ENCODE measurements around the gene RTL10. TPM values are rescaled to one million over a fixed set of nuclear protein-coding genes. Genes with fewer than 3 reads are reported as not detected.

Gene RTL10
- total RNA-seq, 1 donor from 2014 or later, result 20.5 TPM

- ATAC-seq (peak; percentile 17), DNase-seq (peak; percentile 85)
- no peak for TF ChIP-seq CTCF (IDR thresholded peaks at IDR 0.05)
- Histone ChIP-seq H3K4me1 (peaks cover 33% of the 10 kb centered on the region), H3K9me3 (no peaks in the 10 kb centered on the region), H3K36me3 (peaks cover 13% of the 10 kb centered on the region), H3K27me3 (no peaks in the 10 kb centered on the region), H3K27ac (peak overlapping the region; percentile 94), H3K4me3 (peak overlapping the region; percentile 86)
- intact Hi-C loops (cut with DNase I), result no loop called here
These were observed 1.1 kb upstream of the RTL10 start for GRCh38 chr22:19855504-19856409.

GRCh38 chr22:19853879-19854777, 546 bp downstream of the RTL10 start:
- peak overlapping the region; percentile 86 for H3K4me3 ChIP-seq
- intact Hi-C loops (cut with DNase I), result no loop called here
- H3K36me3 ChIP-seq, result peaks cover 14% of the 10 kb centered on the region
- ATAC-seq (peak; percentile 0), DNase-seq (peak; percentile 68)
- H3K9me3 ChIP-seq, result no peaks in the 10 kb centered on the region
- peak overlapping the region; percentile 94 for H3K27ac ChIP-seq
- TF ChIP-seq CTCF (IDR thresholded peaks at IDR 0.05), result no peak
- H3K4me1 ChIP-seq, result peaks cover 45% of the 10 kb centered on the region
- H3K27me3 ChIP-seq, result no peaks in the 10 kb centered on the region

- Histone ChIP-seq H3K36me3 (peaks cover 14% of the 10 kb centered on the region), H3K27ac (peak overlapping the region; percentile 94), H3K4me3 (peak overlapping the region; percentile 86), H3K9me3 (no peaks in the 10 kb centered on the region), H3K4me1 (peaks cover 53% of the 10 kb centered on the region), H3K27me3 (no peaks in the 10 kb centered on the region)
- no peak for DNase-seq
- TF ChIP-seq CTCF (IDR thresholded peaks at IDR 0.05), result no peak
- no peak for ATAC-seq
- intact Hi-C loops (cut with DNase I), result no loop called here
These were observed 1.4 kb downstream of the RTL10 start for GRCh38 chr22:19853058-19853878.

- H3K4me3 ChIP-seq, result no peak overlapping the region
- ATAC-seq (no peak), DNase-seq (no peak)
- no peak for TF ChIP-seq CTCF (IDR thresholded peaks at IDR 0.05)
- intact Hi-C loops (cut with DNase I), result no loop called here
- H3K36me3 ChIP-seq, result peaks cover 14% of the 10 kb centered on the region
- H3K27me3 ChIP-seq, result no peaks in the 10 kb centered on the region
- H3K4me1 ChIP-seq, result peaks cover 58% of the 10 kb centered on the region
- no peaks in the 10 kb centered on the region for H3K9me3 ChIP-seq
- H3K27ac ChIP-seq, result peak overlapping the region; percentile 21
These were observed 2.4 kb downstream of the RTL10 start for GRCh38 chr22:19852177-19852781.

All from upper lobe of right lung (tissue), 1 donor.